Measurements from ENCODE around the gene FAM163B. TPM values are rescaled to one million over a fixed set of nuclear protein-coding genes. Genes with fewer than 3 reads are reported as not detected.

Gene FAM163B
- total RNA-seq, 1 experiment from 2014 or later = 2.0 TPM

DNA sequence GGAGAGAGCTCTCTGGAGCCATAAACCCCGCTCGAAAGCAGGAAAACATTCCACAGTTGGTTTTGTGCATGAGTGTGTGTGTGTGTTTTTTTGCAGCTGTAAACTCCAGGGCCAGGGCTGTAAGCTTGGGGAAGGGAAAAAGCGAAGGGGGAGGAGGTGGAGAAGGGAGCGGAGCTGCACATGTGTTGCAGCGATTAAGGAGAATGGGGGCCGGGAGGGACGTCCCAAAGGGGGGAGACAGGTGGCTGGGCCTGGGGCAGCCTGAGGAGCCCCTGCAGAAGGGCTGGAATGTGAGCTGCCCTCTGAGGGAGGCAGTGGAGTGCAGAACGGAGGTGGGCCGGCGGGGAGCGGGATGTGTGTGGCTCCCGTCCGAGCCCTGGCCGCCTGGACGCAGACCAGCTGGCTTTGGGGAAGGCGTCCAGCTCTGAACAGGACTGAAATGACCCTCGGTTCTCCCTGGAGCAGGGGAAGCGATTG, 81.7 kb downstream of the FAM163B start:
- Mint-ChIP-seq H3K9me3 (no peaks in the 10 kb centered on the region), H3K36me3 (no peaks in the 10 kb centered on the region), H3K4me1 (peaks cover 33% of the 10 kb centered on the region), H3K4me3 (peak overlapping the region; percentile 34; the same call in 1 of the 2 replicates), H3K27ac (0 out of 2 replicates have a peak overlapping the region, but pooled peaks have one; percentile 3), H3K27me3 (ENCODE audit: low read depth) (peaks cover 2% of the 10 kb centered on the region; the same call in 1 of the 2 replicates)
- POLR2A ChIA-PET = no interaction called here
- CTCF ChIA-PET = interaction anchor here (0.7 to 5.1 kb wide), 15 partner anchors 10 to 467 kb away, joined by 3 to 24 read pairs (median 4); partner anchors contain the start of gene CACFD1
- TF ChIP-seq, protein P1, sequence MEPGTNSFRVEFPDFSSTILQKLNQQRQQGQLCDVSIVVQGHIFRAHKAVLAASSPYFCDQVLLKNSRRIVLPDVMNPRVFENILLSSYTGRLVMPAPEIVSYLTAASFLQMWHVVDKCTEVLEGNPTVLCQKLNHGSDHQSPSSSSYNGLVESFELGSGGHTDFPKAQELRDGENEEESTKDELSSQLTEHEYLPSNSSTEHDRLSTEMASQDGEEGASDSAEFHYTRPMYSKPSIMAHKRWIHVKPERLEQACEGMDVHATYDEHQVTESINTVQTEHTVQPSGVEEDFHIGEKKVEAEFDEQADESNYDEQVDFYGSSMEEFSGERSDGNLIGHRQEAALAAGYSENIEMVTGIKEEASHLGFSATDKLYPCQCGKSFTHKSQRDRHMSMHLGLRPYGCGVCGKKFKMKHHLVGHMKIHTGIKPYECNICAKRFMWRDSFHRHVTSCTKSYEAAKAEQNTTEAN (CRISPR knock-in tag; IDR thresholded peaks at IDR 0.05) = no peak
- TF ChIP-seq, protein P2, sequence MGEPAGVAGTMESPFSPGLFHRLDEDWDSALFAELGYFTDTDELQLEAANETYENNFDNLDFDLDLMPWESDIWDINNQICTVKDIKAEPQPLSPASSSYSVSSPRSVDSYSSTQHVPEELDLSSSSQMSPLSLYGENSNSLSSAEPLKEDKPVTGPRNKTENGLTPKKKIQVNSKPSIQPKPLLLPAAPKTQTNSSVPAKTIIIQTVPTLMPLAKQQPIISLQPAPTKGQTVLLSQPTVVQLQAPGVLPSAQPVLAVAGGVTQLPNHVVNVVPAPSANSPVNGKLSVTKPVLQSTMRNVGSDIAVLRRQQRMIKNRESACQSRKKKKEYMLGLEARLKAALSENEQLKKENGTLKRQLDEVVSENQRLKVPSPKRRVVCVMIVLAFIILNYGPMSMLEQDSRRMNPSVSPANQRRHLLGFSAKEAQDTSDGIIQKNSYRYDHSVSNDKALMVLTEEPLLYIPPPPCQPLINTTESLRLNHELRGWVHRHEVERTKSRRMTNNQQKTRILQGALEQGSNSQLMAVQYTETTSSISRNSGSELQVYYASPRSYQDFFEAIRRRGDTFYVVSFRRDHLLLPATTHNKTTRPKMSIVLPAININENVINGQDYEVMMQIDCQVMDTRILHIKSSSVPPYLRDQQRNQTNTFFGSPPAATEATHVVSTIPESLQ (CRISPR knock-in tag; IDR thresholded peaks at IDR 0.05) = no peak
- TF ChIP-seq RORB (CRISPR knock-in tag; IDR thresholded peaks at IDR 0.05) (no peak), GABPB1 (CRISPR knock-in tag; IDR thresholded peaks at IDR 0.05) (no peak), KAT7 (CRISPR knock-in tag; IDR thresholded peaks at IDR 0.05; ENCODE audit: borderline replicate concordance) (no peak)
- TF ChIP-seq, protein P3, sequence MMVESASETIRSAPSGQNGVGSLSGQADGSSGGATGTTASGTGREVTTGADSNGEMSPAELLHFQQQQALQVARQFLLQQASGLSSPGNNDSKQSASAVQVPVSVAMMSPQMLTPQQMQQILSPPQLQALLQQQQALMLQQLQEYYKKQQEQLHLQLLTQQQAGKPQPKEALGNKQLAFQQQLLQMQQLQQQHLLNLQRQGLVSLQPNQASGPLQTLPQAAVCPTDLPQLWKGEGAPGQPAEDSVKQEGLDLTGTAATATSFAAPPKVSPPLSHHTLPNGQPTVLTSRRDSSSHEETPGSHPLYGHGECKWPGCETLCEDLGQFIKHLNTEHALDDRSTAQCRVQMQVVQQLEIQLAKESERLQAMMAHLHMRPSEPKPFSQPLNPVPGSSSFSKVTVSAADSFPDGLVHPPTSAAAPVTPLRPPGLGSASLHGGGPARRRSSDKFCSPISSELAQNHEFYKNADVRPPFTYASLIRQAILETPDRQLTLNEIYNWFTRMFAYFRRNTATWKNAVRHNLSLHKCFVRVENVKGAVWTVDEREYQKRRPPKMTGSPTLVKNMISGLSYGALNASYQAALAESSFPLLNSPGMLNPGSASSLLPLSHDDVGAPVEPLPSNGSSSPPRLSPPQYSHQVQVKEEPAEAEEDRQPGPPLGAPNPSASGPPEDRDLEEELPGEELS (CRISPR knock-in tag; IDR thresholded peaks at IDR 0.05) = no peak
- TF ChIP-seq, protein P4, sequence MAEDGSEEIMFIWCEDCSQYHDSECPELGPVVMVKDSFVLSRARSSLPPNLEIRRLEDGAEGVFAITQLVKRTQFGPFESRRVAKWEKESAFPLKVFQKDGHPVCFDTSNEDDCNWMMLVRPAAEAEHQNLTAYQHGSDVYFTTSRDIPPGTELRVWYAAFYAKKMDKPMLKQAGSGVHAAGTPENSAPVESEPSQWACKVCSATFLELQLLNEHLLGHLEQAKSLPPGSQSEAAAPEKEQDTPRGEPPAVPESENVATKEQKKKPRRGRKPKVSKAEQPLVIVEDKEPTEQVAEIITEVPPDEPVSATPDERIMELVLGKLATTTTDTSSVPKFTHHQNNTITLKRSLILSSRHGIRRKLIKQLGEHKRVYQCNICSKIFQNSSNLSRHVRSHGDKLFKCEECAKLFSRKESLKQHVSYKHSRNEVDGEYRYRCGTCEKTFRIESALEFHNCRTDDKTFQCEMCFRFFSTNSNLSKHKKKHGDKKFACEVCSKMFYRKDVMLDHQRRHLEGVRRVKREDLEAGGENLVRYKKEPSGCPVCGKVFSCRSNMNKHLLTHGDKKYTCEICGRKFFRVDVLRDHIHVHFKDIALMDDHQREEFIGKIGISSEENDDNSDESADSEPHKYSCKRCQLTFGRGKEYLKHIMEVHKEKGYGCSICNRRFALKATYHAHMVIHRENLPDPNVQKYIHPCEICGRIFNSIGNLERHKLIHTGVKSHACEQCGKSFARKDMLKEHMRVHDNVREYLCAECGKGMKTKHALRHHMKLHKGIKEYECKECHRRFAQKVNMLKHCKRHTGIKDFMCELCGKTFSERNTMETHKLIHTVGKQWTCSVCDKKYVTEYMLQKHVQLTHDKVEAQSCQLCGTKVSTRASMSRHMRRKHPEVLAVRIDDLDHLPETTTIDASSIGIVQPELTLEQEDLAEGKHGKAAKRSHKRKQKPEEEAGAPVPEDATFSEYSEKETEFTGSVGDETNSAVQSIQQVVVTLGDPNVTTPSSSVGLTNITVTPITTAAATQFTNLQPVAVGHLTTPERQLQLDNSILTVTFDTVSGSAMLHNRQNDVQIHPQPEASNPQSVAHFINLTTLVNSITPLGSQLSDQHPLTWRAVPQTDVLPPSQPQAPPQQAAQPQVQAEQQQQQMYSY (CRISPR knock-in tag; IDR thresholded peaks at IDR 0.05) = no peak
- TF ChIP-seq, protein P5, sequence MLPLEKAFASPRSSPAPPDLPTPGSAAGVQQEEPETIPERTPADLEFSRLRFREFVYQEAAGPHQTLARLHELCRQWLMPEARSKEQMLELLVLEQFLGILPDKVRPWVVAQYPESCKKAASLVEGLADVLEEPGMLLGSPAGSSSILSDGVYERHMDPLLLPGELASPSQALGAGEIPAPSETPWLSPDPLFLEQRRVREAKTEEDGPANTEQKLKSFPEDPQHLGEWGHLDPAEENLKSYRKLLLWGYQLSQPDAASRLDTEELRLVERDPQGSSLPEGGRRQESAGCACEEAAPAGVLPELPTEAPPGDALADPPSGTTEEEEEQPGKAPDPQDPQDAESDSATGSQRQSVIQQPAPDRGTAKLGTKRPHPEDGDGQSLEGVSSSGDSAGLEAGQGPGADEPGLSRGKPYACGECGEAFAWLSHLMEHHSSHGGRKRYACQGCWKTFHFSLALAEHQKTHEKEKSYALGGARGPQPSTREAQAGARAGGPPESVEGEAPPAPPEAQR (CRISPR knock-in tag; IDR thresholded peaks at IDR 0.05) = no peak
- ATAC-seq = no peak; the same call in 1 of the 2 replicates
- DNase-seq (ENCODE audit: low spot score) = peak; percentile 30

Other genes with a start within 250 kb of the FAM163B start
- 171 to 173 TPM (median 173 TPM) in 3 replicates for gene SURF4, start 233.3 kb downstream of the FAM163B start, total RNA-seq (2021)
- 0.94 to 1.6 TPM (median 0.98 TPM) in 3 replicates for gene STKLD1, start 233.0 kb downstream of the FAM163B start, total RNA-seq (2021)
- gene REXO4, start 191.4 kb downstream of the FAM163B start, total RNA-seq (2021) = 33.0 to 38.6 TPM (median 36.3 TPM) in 3 replicates
- 12.0 to 16.4 TPM (median 15.9 TPM) in 3 replicates for gene ADAMTS13, start 187.0 kb downstream of the FAM163B start, total RNA-seq (2021)
- gene CACFD1, start 149.4 kb downstream of the FAM163B start, total RNA-seq (2021) = 22.5 to 38.7 TPM (median 29.5 TPM) in 3 replicates
- 13.4 to 16.6 TPM (median 14.2 TPM) in 3 replicates for gene SLC2A6, start 130.3 kb downstream of the FAM163B start, total RNA-seq (2021)
- gene MYMK, start 84.4 kb downstream of the FAM163B start, total RNA-seq (2021) = 0.34 TPM in 1 of 3 replicates, not detected in the others
- 0.64 to 0.87 TPM (median 0.64 TPM) in 3 replicates for gene ADAMTSL2, start 74.7 kb downstream of the FAM163B start, total RNA-seq (2021)
- gene DBH, start 27.0 kb upstream of the FAM163B start, total RNA-seq (2021) = 0.23 to 0.34 TPM (median 0.24 TPM) in 3 replicates
- gene SARDH, start 129.0 kb upstream of the FAM163B start, total RNA-seq (2021) = 8.5 to 15.2 TPM (median 13.7 TPM) in 3 replicates

Data from WTC11 (cell line).